Ascending aorta (tissue), 2 donors: ENCODE results near the gene MIPOL1. TPM values are rescaled to one million over a fixed set of nuclear protein-coding genes. Genes with fewer than 3 reads are reported as not detected.

Source experiments
- DNase-seq, 2 donors: peaks; one replicate each; pipeline ENCODE4 v3.0.0-alpha.2; 2019; ENCODE audit warnings: low spot score in 2 of 2
- H3K27ac ChIP-seq, 2 donors: fragments of 200-600 bp; sonication (generic); one replicate each; pipeline ENCODE4 v1.5.1; 2016 to 2017; ENCODE audit warnings: mild to moderate bottlenecking in 1 of 2
- H3K27me3 ChIP-seq: fragments of 200-600 bp; sonication (generic); one replicate; pipeline ENCODE4 v1.5.1; 2017
- H3K36me3 ChIP-seq, 2 donors: fragments of 200-600 bp; sonication (generic); one replicate each; pipeline ENCODE4 v1.5.1; 2016
- H3K4me1 ChIP-seq, 2 donors: fragments of 200-600 bp; sonication (generic); one replicate each; pipeline ENCODE4 v1.5.1; 2016 to 2017; ENCODE audit warnings: mild to moderate bottlenecking in 1 of 2
- H3K4me3 ChIP-seq, 2 donors: fragments of 200-600 bp; sonication (generic); one replicate each; pipeline ENCODE4 v1.5.1; 2016 to 2017; ENCODE audit warnings: mild to moderate bottlenecking in 1 of 2
- H3K9me3 ChIP-seq, 2 donors: fragments of 200-600 bp; sonication (generic); one replicate each; pipeline ENCODE4 v1.5.1; 2016
- intact Hi-C: fragments of 100-400 bp; cut with DNase I; formaldehyde crosslinking; loops from one replicate; pipeline ENCODE4 v1.15.1; 2023
- total RNA-seq: library from RNA; depleted of rRNA; stranded (reverse); fragments of >200 nt; gene quantifications from one replicate; pipeline ENCODE4 v1.1.0, GENCODE V29; 2016
- TF ChIP-seq, protein P1 (sequence below), 3 experiments: fragments of 200-600 bp in 2 of 3; fragments of 450-650 bp in 1 of 3; sonication (generic) in 2 of 3; IDR thresholded peaks; one replicate each; pipeline ENCODE4 v1.5.1; 2016 to 2019; ENCODE audit warnings: antibody characterized with exemption in 3 of 3, mild to moderate bottlenecking in 1 of 3, moderate library complexity in 1 of 3

The MIPOL1 gene
- total RNA-seq, 1 donor from 2014 or later, result 8.6 TPM

DNA sequence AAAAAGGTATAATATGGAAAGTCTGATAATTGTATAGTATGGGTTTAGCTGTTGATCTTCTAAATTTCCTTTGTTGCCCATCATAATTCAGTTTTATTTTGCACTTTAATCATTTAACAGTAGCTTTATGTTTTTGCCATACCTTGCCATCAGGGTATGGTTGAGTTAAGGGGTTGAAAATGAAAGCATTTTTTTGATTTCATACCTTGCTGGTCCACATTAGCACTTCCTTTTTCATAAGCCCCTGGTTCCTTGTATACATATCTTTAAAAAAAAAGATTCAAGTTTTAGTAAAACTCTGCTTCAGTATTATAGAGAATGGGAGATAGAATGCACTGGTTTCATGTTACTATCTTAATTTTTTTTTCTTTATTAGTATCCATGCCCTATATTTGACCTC is 71.1 kb downstream of the MIPOL1 start:
- Histone ChIP-seq H3K4me1 (no peaks in the 10 kb centered on the region), H3K4me3 (no peak overlapping the region), H3K9me3 (no peaks in the 10 kb centered on the region), H3K27me3 (no peaks in the 10 kb centered on the region), H3K27ac (no peak overlapping the region), H3K36me3 (peaks cover 2 to 5% of the 10 kb centered on the region in 2 donors)
- no peak for DNase-seq
- TF ChIP-seq, protein P1, sequence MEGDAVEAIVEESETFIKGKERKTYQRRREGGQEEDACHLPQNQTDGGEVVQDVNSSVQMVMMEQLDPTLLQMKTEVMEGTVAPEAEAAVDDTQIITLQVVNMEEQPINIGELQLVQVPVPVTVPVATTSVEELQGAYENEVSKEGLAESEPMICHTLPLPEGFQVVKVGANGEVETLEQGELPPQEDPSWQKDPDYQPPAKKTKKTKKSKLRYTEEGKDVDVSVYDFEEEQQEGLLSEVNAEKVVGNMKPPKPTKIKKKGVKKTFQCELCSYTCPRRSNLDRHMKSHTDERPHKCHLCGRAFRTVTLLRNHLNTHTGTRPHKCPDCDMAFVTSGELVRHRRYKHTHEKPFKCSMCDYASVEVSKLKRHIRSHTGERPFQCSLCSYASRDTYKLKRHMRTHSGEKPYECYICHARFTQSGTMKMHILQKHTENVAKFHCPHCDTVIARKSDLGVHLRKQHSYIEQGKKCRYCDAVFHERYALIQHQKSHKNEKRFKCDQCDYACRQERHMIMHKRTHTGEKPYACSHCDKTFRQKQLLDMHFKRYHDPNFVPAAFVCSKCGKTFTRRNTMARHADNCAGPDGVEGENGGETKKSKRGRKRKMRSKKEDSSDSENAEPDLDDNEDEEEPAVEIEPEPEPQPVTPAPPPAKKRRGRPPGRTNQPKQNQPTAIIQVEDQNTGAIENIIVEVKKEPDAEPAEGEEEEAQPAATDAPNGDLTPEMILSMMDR (IDR thresholded peaks at IDR 0.05), result no peak
- intact Hi-C loops, result no loop called here

DNA sequence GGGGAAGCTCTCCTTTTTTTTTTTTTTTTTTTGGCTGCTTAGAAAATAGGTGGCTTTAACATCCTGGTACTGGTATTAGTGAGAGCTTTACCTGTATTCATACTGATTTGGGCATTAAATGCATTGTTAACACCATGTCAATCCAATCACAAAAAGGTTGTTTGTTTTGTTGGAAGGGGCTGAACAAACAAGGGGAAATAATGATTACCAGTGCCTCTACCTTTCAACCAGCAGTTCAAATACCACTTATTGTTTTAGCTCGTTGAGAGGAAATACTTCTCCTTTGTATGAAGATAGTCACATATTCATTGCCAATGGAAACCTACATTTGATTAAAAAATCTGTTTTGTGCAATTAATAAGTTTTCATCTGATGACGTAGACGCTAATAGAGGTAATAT is 72.9 kb downstream of the MIPOL1 start:
- H3K4me3 ChIP-seq, result no peak overlapping the region
- TF ChIP-seq, protein P1 (IDR thresholded peaks at IDR 0.05), result no peak
- no peaks in the 10 kb centered on the region for H3K9me3 ChIP-seq
- intact Hi-C loops, result no loop called here
- H3K27me3 ChIP-seq, result no peaks in the 10 kb centered on the region
- no peaks in the 10 kb centered on the region for H3K4me1 ChIP-seq
- H3K27ac ChIP-seq, result no peak overlapping the region
- peaks cover 2 to 5% of the 10 kb centered on the region in 2 donors for H3K36me3 ChIP-seq
- DNase-seq, result no peak

DNA sequence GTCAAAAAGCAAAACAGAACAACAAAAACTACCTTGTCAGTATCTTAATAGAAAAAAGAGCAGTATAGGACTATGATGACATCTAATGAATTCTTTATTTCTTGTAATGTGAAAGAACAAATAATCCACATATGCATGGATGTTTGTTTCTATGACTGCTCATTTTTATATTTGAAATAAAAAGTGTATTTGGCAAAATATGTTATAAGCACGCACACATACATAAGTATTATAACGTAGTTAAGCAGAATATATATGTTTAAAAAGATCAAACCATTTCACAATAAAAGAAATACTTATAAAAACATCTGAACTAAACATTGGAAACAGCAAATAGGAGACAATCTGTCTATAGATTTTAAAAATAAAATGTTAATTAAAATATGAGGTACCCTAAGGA is 74.8 kb downstream of the MIPOL1 start:
- Histone ChIP-seq H3K27ac (no peak overlapping the region), H3K27me3 (no peaks in the 10 kb centered on the region), H3K4me3 (no peak overlapping the region), H3K36me3 (peaks cover 0 to 2% of the 10 kb centered on the region in 2 donors), H3K9me3 (no peaks in the 10 kb centered on the region), H3K4me1 (no peaks in the 10 kb centered on the region)
- intact Hi-C loops, result no loop called here
- TF ChIP-seq, protein P1 (IDR thresholded peaks at IDR 0.05), result no peak
- DNase-seq, result no peak

DNA sequence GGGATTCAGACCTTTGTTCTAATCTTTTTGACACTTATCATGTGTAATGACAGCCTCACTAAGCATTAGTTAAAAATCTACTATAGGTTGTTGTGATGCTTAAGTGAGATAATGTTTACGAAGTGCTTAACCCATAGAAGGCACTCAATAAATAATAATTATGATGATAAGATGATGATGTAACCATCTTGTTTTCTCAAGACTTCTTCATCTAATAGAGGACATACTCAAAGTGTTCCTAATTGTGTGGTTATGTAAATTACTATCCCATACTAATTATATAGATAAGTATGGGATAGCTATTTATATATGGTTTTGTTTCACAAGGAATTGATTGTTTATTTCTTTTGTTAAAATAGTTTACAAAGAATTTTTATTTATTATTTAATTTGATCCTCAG is 76.9 kb downstream of the MIPOL1 start:
- no peak for DNase-seq
- intact Hi-C loops, result no loop called here
- Histone ChIP-seq H3K27me3 (no peaks in the 10 kb centered on the region), H3K4me3 (no peak overlapping the region), H3K27ac (no peak overlapping the region), H3K4me1 (no peaks in the 10 kb centered on the region), H3K36me3 (no peaks in the 10 kb centered on the region), H3K9me3 (no peaks in the 10 kb centered on the region)
- TF ChIP-seq, protein P1 (IDR thresholded peaks at IDR 0.05), result no peak

DNA sequence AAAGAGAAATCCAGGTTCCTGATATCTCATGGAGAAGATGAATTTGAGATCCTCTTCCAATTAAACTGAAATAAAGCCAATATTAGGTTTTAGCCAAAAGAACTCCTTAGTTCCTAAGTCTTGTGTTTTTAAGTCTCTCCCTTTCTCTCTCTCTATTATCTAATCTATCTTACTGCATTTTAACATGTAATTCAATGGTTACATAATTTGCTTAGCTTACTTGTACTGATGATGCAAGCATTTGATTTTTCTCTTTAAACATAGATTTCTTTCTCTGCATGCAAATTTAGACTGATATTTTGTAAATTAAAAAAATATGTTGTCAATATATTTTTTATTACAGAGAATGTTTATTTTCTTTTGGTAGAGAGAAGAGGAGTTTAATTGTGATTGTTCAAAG is 78.2 kb downstream of the MIPOL1 start:
- Histone ChIP-seq H3K9me3 (no peaks in the 10 kb centered on the region), H3K36me3 (no peaks in the 10 kb centered on the region), H3K4me1 (no peaks in the 10 kb centered on the region), H3K27me3 (no peaks in the 10 kb centered on the region), H3K27ac (no peak overlapping the region), H3K4me3 (no peak overlapping the region)
- no peak for DNase-seq
- intact Hi-C loops, result no loop called here
- TF ChIP-seq, protein P1 (IDR thresholded peaks at IDR 0.05), result no peak
